GM19452 (cell line): ENCODE data around the gene SOCS6.
"Not testable (repeated sequence)": the region's sequence is repeated elsewhere in the genome, so short reads cannot be mapped to it uniquely, and the experiment has no call there.

ENCODE experiments used
- ATAC-seq: cut with Tn5 transposase; IDR thresholded peaks from one replicate; pipeline ENCODE4 v1.9.1; 2021; ENCODE audit not compliant: unreplicated experiment

Gene SOCS6

GRCh38 chr18:70288851-70289328, at the start of gene SOCS6:
TSS of gene SOCS6 (plus strand) at chr18:70289045. CDS start at chr18:70324669, 35,624 bp downstream.
- peak; percentile 75 for ATAC-seq

- ATAC-seq = no peak
These were observed 45.5 kb upstream of the SOCS6 start for GRCh38 chr18:70243131-70243929.

- ATAC-seq = no peak
These were observed 42.8 kb upstream of the SOCS6 start for GRCh38 chr18:70246061-70246466.

- ATAC-seq = no peak
These were observed 39.7 kb upstream of the SOCS6 start for GRCh38 chr18:70249118-70249517.

- ATAC-seq = not testable (repeated sequence)
These were observed 39.0 kb upstream of the SOCS6 start for GRCh38 chr18:70249861-70250260.

GRCh38 chr18:70250781-70251180, 38.1 kb upstream of the SOCS6 start:
- ATAC-seq = no peak

- no peak for ATAC-seq
These were observed 32.7 kb upstream of the SOCS6 start for GRCh38 chr18:70256184-70256583.

- ATAC-seq = no peak
These were observed 31.9 kb upstream of the SOCS6 start for GRCh38 chr18:70256994-70257393.

GRCh38 chr18:70258243-70258642, 30.6 kb upstream of the SOCS6 start:
- ATAC-seq = no peak

- ATAC-seq = no peak
These were observed 28.2 kb upstream of the SOCS6 start for GRCh38 chr18:70260683-70261082.

- ATAC-seq = no peak
These were observed 27.6 kb upstream of the SOCS6 start for GRCh38 chr18:70261141-70261788.

GRCh38 chr18:70263336-70263735, 25.5 kb upstream of the SOCS6 start:
- ATAC-seq = no peak

- ATAC-seq = no peak
These were observed 17.1 kb upstream of the SOCS6 start for GRCh38 chr18:70271742-70272141.

- no peak for ATAC-seq
These were observed 15.8 kb upstream of the SOCS6 start for GRCh38 chr18:70273021-70273420.

GRCh38 chr18:70276416-70277191, 12.2 kb upstream of the SOCS6 start:
- ATAC-seq = no peak

- ATAC-seq = no peak
These were observed 9.4 kb upstream of the SOCS6 start for GRCh38 chr18:70279470-70279869.

GRCh38 chr18:70280007-70280925, 8.6 kb upstream of the SOCS6 start:
- ATAC-seq = no peak

- ATAC-seq = no peak
These were observed 3.7 kb upstream of the SOCS6 start for GRCh38 chr18:70284976-70285620.

- ATAC-seq = no peak
These were observed 1.1 kb upstream of the SOCS6 start for GRCh38 chr18:70287731-70288130.
